Measurements from ENCODE around the gene PPBP.

Gene PPBP, protein sequence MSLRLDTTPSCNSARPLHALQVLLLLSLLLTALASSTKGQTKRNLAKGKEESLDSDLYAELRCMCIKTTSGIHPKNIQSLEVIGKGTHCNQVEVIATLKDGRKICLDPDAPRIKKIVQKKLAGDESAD

DNA sequence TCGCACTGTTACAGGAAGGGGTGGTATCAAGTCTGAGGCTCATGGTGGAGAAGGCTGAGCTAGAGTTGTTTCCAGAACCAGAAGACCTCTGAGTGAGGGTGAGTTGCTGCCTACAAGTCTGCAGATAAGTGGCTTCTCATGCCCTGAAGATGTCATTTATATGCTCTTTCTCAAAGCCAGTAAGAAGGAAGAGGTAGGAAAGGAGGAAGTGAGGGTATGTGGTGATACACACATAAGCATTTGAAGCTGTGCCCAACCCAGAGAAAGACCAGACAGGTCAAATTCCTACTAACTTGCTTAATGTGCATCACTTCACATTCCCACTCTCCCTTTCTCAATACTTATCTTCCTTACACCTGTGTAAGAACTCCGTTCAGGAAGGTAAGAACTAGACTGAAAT, at the start of gene PPBP:
Gene PPBP, minus strand, starts transcription at position 130 of the 400 bp plus-strand sequence. Its CDS starts 87 bp downstream, at position 43.
- in situ Hi-C loops (cut with HindIII; ENCODE audit: low sequenced_read_pairs) = no loop called here
- TF ChIP-seq, protein P1, sequence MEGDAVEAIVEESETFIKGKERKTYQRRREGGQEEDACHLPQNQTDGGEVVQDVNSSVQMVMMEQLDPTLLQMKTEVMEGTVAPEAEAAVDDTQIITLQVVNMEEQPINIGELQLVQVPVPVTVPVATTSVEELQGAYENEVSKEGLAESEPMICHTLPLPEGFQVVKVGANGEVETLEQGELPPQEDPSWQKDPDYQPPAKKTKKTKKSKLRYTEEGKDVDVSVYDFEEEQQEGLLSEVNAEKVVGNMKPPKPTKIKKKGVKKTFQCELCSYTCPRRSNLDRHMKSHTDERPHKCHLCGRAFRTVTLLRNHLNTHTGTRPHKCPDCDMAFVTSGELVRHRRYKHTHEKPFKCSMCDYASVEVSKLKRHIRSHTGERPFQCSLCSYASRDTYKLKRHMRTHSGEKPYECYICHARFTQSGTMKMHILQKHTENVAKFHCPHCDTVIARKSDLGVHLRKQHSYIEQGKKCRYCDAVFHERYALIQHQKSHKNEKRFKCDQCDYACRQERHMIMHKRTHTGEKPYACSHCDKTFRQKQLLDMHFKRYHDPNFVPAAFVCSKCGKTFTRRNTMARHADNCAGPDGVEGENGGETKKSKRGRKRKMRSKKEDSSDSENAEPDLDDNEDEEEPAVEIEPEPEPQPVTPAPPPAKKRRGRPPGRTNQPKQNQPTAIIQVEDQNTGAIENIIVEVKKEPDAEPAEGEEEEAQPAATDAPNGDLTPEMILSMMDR (IDR thresholded peaks at IDR 0.05; ENCODE audit: low read depth, low read length) = no peak

DNA sequence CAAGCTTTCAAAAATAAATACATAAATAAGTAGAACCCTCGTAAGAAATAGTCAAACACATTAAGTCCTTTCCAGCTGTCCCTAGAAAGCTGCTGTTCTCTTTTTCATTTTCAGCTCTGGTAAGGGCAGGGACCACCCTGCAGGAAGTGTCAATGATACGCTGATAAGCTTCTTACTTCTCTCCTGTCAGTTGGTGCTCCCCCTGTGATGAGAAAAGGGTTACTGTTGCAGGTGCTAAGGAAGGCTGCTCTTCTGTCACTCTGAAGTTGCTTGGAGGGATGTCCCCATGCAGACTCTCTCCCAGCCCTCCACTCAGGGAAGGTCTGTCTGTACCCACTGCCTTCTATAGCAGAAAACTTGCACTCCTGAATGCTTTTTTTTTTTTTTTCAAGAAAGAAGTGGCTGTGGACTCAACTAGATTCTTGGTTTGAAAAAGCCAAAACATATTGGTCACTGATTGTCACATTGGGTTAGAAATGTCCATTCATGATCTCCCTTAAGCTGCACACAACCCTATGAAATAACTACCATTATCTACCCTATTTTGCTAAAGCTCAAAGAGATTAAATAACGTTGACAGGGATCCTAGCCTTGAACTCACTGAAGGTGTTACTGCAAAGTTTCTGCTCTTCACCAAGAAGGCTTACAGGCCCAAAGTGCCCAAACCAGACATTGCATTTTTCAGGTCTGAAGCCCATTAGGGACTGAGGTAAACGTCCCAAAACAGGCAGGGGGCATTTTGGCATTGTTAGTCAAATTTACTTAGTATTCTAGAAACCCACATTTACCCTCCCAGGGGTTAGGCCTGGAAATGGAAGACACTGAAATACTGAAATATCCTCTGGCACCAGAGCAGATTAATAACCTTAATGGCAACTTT, 49.3 kb upstream of the PPBP start:
- TF ChIP-seq, protein P1 (IDR thresholded peaks at IDR 0.05; ENCODE audit: low read depth, low read length) = no peak
- DNase-seq (ENCODE audit: low read depth, low spot score) = no peak
- peak overlapping the region; percentile 67 for H3K4me3 ChIP-seq (ENCODE audit: low read depth, low read length)
- in situ Hi-C loops (cut with HindIII; ENCODE audit: low sequenced_read_pairs) = no loop called here

More for the DNA sequence above, at the start of gene PPBP:
- DNase-seq (ENCODE audit: low read depth, low spot score) = no peak
- no peak within 1 kb of the TSS for H3K4me3 ChIP-seq (ENCODE audit: low read depth, low read length)

DNA sequence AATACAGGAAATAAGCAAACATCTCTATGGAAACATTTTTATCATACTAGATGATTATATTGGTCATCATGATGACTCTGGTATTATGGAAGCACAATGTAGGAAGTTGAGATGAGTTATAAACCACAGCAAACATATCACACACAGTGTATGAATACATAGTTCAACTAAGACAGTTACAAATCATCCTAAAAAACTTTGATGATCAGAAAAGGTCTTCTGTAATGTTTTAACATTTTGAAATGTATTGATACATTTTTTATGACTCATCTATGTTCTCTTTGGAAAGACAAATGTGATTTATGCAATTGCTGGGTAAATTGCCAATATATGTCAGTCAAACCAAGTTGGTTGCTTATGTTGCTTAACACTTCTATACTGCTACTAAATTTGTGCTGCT, 45.7 kb upstream of the PPBP start:
- H3K4me3 ChIP-seq (ENCODE audit: low read depth, low read length) = no peak overlapping the region
- in situ Hi-C loops (cut with HindIII; ENCODE audit: low sequenced_read_pairs) = no loop called here
- TF ChIP-seq, protein P1 (IDR thresholded peaks at IDR 0.05; ENCODE audit: low read depth, low read length) = no peak
- no peak for DNase-seq (ENCODE audit: low read depth, low spot score)

DNA sequence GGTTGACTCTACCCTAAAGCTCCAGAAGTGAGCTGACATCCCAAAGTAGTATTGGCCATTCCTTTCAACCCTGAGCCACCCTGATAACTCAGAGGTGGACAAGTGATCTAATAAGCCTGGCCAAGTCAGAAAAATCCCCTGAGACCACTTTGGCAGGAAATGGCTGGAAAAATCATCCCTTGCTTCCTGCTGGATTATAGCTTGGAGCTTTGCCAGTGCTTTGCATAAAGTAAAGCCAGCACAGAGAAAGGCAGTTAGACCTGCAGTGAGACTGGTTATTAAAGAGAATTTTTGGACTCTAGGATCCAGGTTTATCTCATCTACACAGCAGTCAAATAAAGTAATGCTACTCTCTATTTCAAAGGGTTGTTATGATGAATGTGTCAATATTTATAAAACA, 44.1 kb upstream of the PPBP start:
- TF ChIP-seq, protein P1 (IDR thresholded peaks at IDR 0.05; ENCODE audit: low read depth, low read length) = no peak
- no peak overlapping the region for H3K4me3 ChIP-seq (ENCODE audit: low read depth, low read length)
- in situ Hi-C loops (cut with HindIII; ENCODE audit: low sequenced_read_pairs) = no loop called here
- no peak for DNase-seq (ENCODE audit: low read depth, low spot score)

DNA sequence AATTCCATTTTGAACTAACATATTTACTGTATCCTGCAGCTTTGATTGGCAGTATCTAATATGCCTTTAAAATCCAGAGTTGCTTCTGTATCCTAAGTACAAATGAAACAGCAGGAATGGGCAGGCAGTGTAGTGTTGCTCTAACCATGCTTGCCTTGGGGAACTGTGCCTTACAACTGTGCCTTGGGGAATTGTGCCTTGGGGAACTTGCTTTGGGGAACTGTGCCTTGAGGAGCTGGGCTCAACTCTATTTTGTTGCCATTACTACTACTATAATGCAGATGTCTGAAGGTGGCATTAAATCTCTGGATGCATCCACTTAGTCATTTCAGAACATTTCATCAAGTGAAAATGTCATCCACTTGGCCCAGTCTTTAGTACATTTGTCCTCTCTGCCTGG, 43.6 kb upstream of the PPBP start:
- TF ChIP-seq, protein P1 (IDR thresholded peaks at IDR 0.05; ENCODE audit: low read depth, low read length) = no peak
- no peak overlapping the region for H3K4me3 ChIP-seq (ENCODE audit: low read depth, low read length)
- DNase-seq (ENCODE audit: low read depth, low spot score) = no peak
- in situ Hi-C loops (cut with HindIII; ENCODE audit: low sequenced_read_pairs) = no loop called here

DNA sequence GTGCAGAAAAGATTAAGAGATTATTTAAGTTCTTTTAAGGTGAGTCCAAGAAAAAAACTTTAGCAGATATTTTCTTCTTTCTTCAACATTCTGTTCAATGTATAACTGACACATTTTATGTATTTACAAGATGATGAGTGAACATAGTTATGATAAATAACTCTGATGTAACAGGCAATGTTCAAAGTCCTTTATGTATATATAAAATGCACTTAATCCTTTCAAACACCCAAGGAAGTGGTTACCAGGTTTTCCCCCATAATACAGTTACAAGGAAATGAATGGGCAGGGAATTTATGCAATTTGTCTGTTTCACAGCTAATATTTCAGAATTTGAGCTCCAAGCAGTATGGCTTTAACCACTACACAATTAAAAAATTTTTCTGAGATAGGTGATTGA, 42.3 kb upstream of the PPBP start:
- in situ Hi-C loops (cut with HindIII; ENCODE audit: low sequenced_read_pairs) = no loop called here
- TF ChIP-seq, protein P1 (IDR thresholded peaks at IDR 0.05; ENCODE audit: low read depth, low read length) = no peak
- no peak for DNase-seq (ENCODE audit: low read depth, low spot score)
- H3K4me3 ChIP-seq (ENCODE audit: low read depth, low read length) = no peak overlapping the region
